Karpas-422 (cell line): Measurements from ENCODE around the gene NPDC1. TPM values are rescaled to one million over a fixed set of nuclear protein-coding genes. Genes with fewer than 3 reads are reported as not detected.
A peak's percentile ranks its signal among the peaks of the same experiment; 100 is the strongest.

Experiments
- DNase-seq: peaks from one replicate; pipeline ENCODE4 v3.0.0-alpha.2; 2015
- H2AFZ ChIP-seq: fragments of 200-600 bp; sonication (generic); 2 replicates; pipeline ENCODE4 v1.6.1; 2014; ENCODE audit warnings: antibody characterized with exemption, low read length, mixed read lengths
- H3K27ac ChIP-seq: fragments of 200-600 bp; sonication (generic); 2 replicates; pipeline ENCODE4 v1.5.1; 2014; ENCODE audit warnings: mild to moderate bottlenecking, low read length, moderate library complexity
- H3K27me3 ChIP-seq: fragments of 200-600 bp; sonication (generic); 2 replicates; pipeline ENCODE4 v1.6.1; 2014; ENCODE audit warnings: low read length, mixed read lengths
- H3K36me3 ChIP-seq: fragments of 200-600 bp; sonication (generic); 2 replicates; pipeline ENCODE4 v1.6.1; 2014; ENCODE audit warnings: low read length, mixed read lengths; ENCODE audit not compliant: insufficient read depth
- H3K4me1 ChIP-seq: fragments of 200-600 bp; sonication (generic); 2 replicates; pipeline ENCODE4 v1.6.1; 2014; ENCODE audit warnings: mild to moderate bottlenecking, low read length, mixed read lengths
- H3K4me2 ChIP-seq: fragments of 200-600 bp; sonication (generic); 2 replicates; pipeline ENCODE4 v1.6.1; 2014; ENCODE audit warnings: low read length, low read depth, mild to moderate bottlenecking; ENCODE audit not compliant: poor library complexity, severe bottlenecking
- H3K4me3 ChIP-seq: fragments of 200-600 bp; sonication (generic); 2 replicates; pipeline ENCODE4 v1.5.1; 2014; ENCODE audit warnings: mild to moderate bottlenecking, antibody characterized with exemption, low read length, mixed read lengths
- H3K79me2 ChIP-seq: fragments of 200-600 bp; sonication (generic); 2 replicates; pipeline ENCODE4 v1.6.1; 2014; ENCODE audit warnings: mild to moderate bottlenecking, low read length, mixed read lengths
- H3K9ac ChIP-seq: fragments of 200-600 bp; sonication (generic); 2 replicates; pipeline ENCODE4 v1.6.0; 2014; ENCODE audit warnings: low read length
- H3K9me2 ChIP-seq: fragments of 200-600 bp; sonication (generic), shearing (Covaris generic); replicated peaks from 2 replicates; pipeline ENCODE4 v1.6.0; 2014; ENCODE audit warnings: mild to moderate bottlenecking, low read length, moderate library complexity; ENCODE audit not compliant: insufficient read depth
- H3K9me3 ChIP-seq: fragments of 300-700, 200-600 bp; sonication (generic); 2 replicates; pipeline ENCODE4 v1.6.1; 2014; ENCODE audit warnings: low read length, mixed read lengths
- H4K20me1 ChIP-seq: fragments of 200-600 bp; sonication (generic); 2 replicates; pipeline ENCODE4 v1.6.1; 2014; ENCODE audit warnings: mild to moderate bottlenecking, antibody characterized with exemption, low read length, low read depth; ENCODE audit not compliant: insufficient read depth
- total RNA-seq: library from RNA; depleted of rRNA; stranded (reverse); fragments of >200 nt; shearing (Covaris generic); gene quantifications from 2 replicates; pipeline ENCODE4 v1.2.3, GENCODE V29; 2014; ENCODE audit warnings: low replicate concordance

NPDC1 gene
- total RNA-seq, 1 experiment from 2014 or later = not detected

DNA sequence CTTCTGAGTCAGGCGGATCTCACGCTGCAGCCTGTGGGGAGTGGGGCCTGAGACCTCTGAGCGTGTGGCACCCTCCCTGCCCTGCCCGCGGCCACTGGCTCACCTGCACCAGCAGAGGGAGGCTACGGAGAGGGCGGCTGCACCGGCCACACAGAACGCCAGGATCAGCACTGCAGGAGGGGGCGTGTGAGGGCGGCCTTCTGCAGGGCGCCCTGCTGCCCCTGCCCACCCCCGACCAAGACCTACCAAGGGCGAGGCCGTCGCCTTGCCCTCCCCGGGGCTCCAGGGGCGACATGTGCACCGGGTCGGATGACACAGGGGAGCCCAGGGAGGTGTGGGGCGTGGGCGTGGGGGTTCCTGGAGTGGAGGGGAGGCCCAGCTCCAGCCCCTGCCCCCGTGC lies 5.4 kb downstream of the NPDC1 start:
- H3K9me3 ChIP-seq = no peaks in the 10 kb centered on the region
- H3K79me2 ChIP-seq = no peaks in the 10 kb centered on the region
- no peaks in the 10 kb centered on the region for H4K20me1 ChIP-seq
- no peak overlapping the region for H3K27ac ChIP-seq
- no peaks in the 10 kb centered on the region for H3K9me2 ChIP-seq
- H3K4me3 ChIP-seq = no peak overlapping the region
- peaks cover 8% of the 10 kb centered on the region for H3K4me1 ChIP-seq
- no peak overlapping the region for H2AFZ ChIP-seq
- no peak for DNase-seq
- H3K27me3 ChIP-seq = no peaks in the 10 kb centered on the region
- no peaks in the 10 kb centered on the region for H3K36me3 ChIP-seq
- no peak overlapping the region for H3K4me2 ChIP-seq
- H3K9ac ChIP-seq = no peak overlapping the region

GRCh38 chr9:137039611-137040366 lies 6.2 kb downstream of the NPDC1 start:
- Histone ChIP-seq H3K27ac (no peak overlapping the region), H3K9me2 (no peaks in the 10 kb centered on the region), H3K4me2 (no peak overlapping the region), H2AFZ (no peak overlapping the region), H3K4me1 (peaks cover 8% of the 10 kb centered on the region), H3K79me2 (no peaks in the 10 kb centered on the region), H3K36me3 (no peaks in the 10 kb centered on the region), H3K9me3 (no peaks in the 10 kb centered on the region), H3K9ac (no peak overlapping the region), H3K4me3 (no peak overlapping the region), H3K27me3 (no peaks in the 10 kb centered on the region), H4K20me1 (no peaks in the 10 kb centered on the region)
- DNase-seq = no peak

GRCh38 chr9:137038916-137039315 lies 7.1 kb downstream of the NPDC1 start:
- DNase-seq = no peak
- H3K9me2 ChIP-seq = no peaks in the 10 kb centered on the region
- no peaks in the 10 kb centered on the region for H4K20me1 ChIP-seq
- H3K4me3 ChIP-seq = no peak overlapping the region
- H3K79me2 ChIP-seq = no peaks in the 10 kb centered on the region
- no peaks in the 10 kb centered on the region for H3K36me3 ChIP-seq
- no peak overlapping the region for H2AFZ ChIP-seq
- H3K27me3 ChIP-seq = no peaks in the 10 kb centered on the region
- H3K9me3 ChIP-seq = no peaks in the 10 kb centered on the region
- peaks cover 11% of the 10 kb centered on the region for H3K4me1 ChIP-seq
- no peak overlapping the region for H3K9ac ChIP-seq
- H3K4me2 ChIP-seq = no peak overlapping the region
- H3K27ac ChIP-seq = no peak overlapping the region

DNA sequence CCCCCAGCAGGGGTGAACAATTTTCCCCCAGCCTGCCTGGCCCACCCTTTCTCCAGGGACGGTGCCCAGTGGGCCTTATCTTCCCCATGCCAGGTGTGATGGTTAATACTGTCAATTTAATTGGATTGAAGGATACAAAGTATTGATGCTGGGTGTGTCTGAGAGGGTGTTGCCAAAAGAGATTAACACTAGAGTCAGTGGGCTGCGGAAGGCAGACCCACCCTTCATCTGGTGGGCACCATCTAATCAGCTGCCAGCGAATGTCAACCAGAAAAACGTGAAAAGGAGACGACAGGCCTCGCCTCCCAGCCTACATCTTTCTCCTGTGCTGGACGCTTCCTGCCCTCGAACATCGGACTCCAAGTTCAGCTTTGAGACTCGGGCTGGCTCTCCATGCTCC lies 8.5 kb downstream of the NPDC1 start:
- H3K27ac ChIP-seq = no peak overlapping the region
- no peaks in the 10 kb centered on the region for H4K20me1 ChIP-seq
- no peak for DNase-seq
- H3K4me1 ChIP-seq = peaks cover 10% of the 10 kb centered on the region
- H3K9me2 ChIP-seq = no peaks in the 10 kb centered on the region
- H3K79me2 ChIP-seq = no peaks in the 10 kb centered on the region
- H3K4me3 ChIP-seq = no peak overlapping the region
- no peaks in the 10 kb centered on the region for H3K36me3 ChIP-seq
- no peaks in the 10 kb centered on the region for H3K27me3 ChIP-seq
- no peaks in the 10 kb centered on the region for H3K9me3 ChIP-seq
- H3K9ac ChIP-seq = no peak overlapping the region
- no peak overlapping the region for H3K4me2 ChIP-seq
- no peak overlapping the region for H2AFZ ChIP-seq

GRCh38 chr9:137037035-137037434 lies 8.9 kb downstream of the NPDC1 start:
- H2AFZ ChIP-seq = no peak overlapping the region
- no peak overlapping the region for H3K4me3 ChIP-seq
- no peaks in the 10 kb centered on the region for H3K36me3 ChIP-seq
- no peaks in the 10 kb centered on the region for H3K9me3 ChIP-seq
- no peak overlapping the region for H3K4me2 ChIP-seq
- no peaks in the 10 kb centered on the region for H4K20me1 ChIP-seq
- H3K4me1 ChIP-seq = peaks cover 14% of the 10 kb centered on the region
- no peak for DNase-seq
- no peaks in the 10 kb centered on the region for H3K27me3 ChIP-seq
- H3K9ac ChIP-seq = no peak overlapping the region
- no peaks in the 10 kb centered on the region for H3K9me2 ChIP-seq
- H3K79me2 ChIP-seq = no peaks in the 10 kb centered on the region
- no peak overlapping the region for H3K27ac ChIP-seq

GRCh38 chr9:137035937-137036336 lies 10.0 kb downstream of the NPDC1 start:
- Histone ChIP-seq H3K9me2 (no peaks in the 10 kb centered on the region), H3K27me3 (no peaks in the 10 kb centered on the region), H3K9me3 (no peaks in the 10 kb centered on the region), H3K9ac (no peak overlapping the region), H3K4me3 (no peak overlapping the region), H3K79me2 (no peaks in the 10 kb centered on the region), H3K27ac (no peak overlapping the region), H4K20me1 (no peaks in the 10 kb centered on the region), H3K4me2 (no peak overlapping the region), H2AFZ (no peak overlapping the region), H3K4me1 (peaks cover 21% of the 10 kb centered on the region), H3K36me3 (no peaks in the 10 kb centered on the region)
- DNase-seq = no peak

DNA sequence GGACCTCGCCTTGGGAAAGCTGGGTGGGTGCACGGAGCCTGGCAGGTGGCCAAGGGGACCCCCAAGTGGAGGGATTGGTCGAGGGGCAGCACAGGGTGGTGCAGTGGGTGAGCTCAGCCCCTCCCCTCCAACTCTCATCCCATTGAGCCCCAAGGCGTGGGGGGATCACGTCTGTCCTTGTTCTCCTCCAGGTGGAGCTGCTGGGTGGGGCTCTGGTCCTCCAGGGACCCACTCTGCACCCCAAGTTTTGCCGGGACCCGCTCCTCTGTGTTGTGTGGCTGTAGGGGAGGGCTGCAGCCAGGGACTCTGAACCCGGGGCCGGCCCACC lies 10.5 kb downstream of the NPDC1 start:
- H3K4me2 ChIP-seq = no peak overlapping the region

GRCh38 chr9:137034709-137035506 lies 11.1 kb downstream of the NPDC1 start:
- Histone ChIP-seq H3K4me3 (no peak overlapping the region), H3K27me3 (no peaks in the 10 kb centered on the region), H4K20me1 (no peaks in the 10 kb centered on the region), H3K4me1 (peaks cover 21% of the 10 kb centered on the region), H3K27ac (no peak overlapping the region), H3K9me2 (no peaks in the 10 kb centered on the region), H3K9ac (no peak overlapping the region), H3K9me3 (no peaks in the 10 kb centered on the region), H3K79me2 (no peaks in the 10 kb centered on the region), H2AFZ (no peak overlapping the region), H3K36me3 (no peaks in the 10 kb centered on the region), H3K4me2 (no peak overlapping the region)
- DNase-seq = peak; percentile 94

More for the DNA sequence above, 10.5 kb downstream of the NPDC1 start:
- no peaks in the 10 kb centered on the region for H3K27me3 ChIP-seq
- H2AFZ ChIP-seq = no peak overlapping the region
- H3K36me3 ChIP-seq = no peaks in the 10 kb centered on the region
- no peaks in the 10 kb centered on the region for H4K20me1 ChIP-seq
- H3K9ac ChIP-seq = no peak overlapping the region
- H3K4me1 ChIP-seq = peaks cover 21% of the 10 kb centered on the region
- H3K27ac ChIP-seq = no peak overlapping the region
- no peaks in the 10 kb centered on the region for H3K9me3 ChIP-seq
- DNase-seq = no peak
- no peak overlapping the region for H3K4me3 ChIP-seq
- no peaks in the 10 kb centered on the region for H3K9me2 ChIP-seq
- no peaks in the 10 kb centered on the region for H3K79me2 ChIP-seq
